ENCODE data around the gene C7orf25.
A peak's percentile ranks its signal among the peaks of the same experiment; 100 is the strongest.

Gene C7orf25

GRCh38 chr7:42945821-42946626 is 34.2 kb upstream of the C7orf25 start:
- H3K9me3 ChIP-seq (ENCODE audit: control insufficient read depth, low read length), result no peaks in the 10 kb centered on the region
- 71 to 93% methylated on average over 1 of the region's 4 CpGs for WGBS, 2 experiments (ENCODE audit: insufficient coverage in 2 of 2)

GRCh38 chr7:42940985-42941847 is 29.3 kb upstream of the C7orf25 start:
- Histone ChIP-seq H3K4me3 (ENCODE audit: extremely low read depth, insufficient read depth, low read length, poor library complexity, severe bottlenecking) (no peak overlapping the region), H3K27ac (ENCODE audit: low read depth, low read length, severe bottlenecking) (no peak overlapping the region), H3K36me3 (ENCODE audit: control insufficient read depth, insufficient read depth, low read length) (peaks cover 25% of the 10 kb centered on the region), H3K4me1 (ENCODE audit: control insufficient read depth, insufficient read depth, low read length, poor library complexity, severe bottlenecking) (no peaks in the 10 kb centered on the region), H3K9me3 (ENCODE audit: control insufficient read depth, low read length) (no peaks in the 10 kb centered on the region)
- 44 to 54% methylated on average over 8 to 10 of the region's 13 CpGs for WGBS, 2 experiments (ENCODE audit: insufficient coverage in 2 of 2)

More at GRCh38 chr7:42945821-42946626, 34.2 kb upstream of the C7orf25 start:
- Histone ChIP-seq H3K27ac (ENCODE audit: low read depth, low read length, severe bottlenecking) (no peak overlapping the region), H3K4me3 (ENCODE audit: extremely low read depth, insufficient read depth, low read length, poor library complexity, severe bottlenecking) (no peak overlapping the region), H3K36me3 (ENCODE audit: control insufficient read depth, insufficient read depth, low read length) (no peaks in the 10 kb centered on the region), H3K4me1 (ENCODE audit: control insufficient read depth, insufficient read depth, low read length, poor library complexity, severe bottlenecking) (no peaks in the 10 kb centered on the region)

GRCh38 chr7:42939457-42940240 is 27.8 kb upstream of the C7orf25 start:
- no peak overlapping the region for H3K27ac ChIP-seq (ENCODE audit: low read depth, low read length, severe bottlenecking)
- no peak overlapping the region for H3K4me3 ChIP-seq (ENCODE audit: extremely low read depth, insufficient read depth, low read length, poor library complexity, severe bottlenecking)
- no peaks in the 10 kb centered on the region for H3K9me3 ChIP-seq (ENCODE audit: control insufficient read depth, low read length)
- WGBS, 2 experiments (ENCODE audit: insufficient coverage in 2 of 2), result 33 to 80% methylated on average over 1 to 3 of the region's 4 CpGs
- H3K4me1 ChIP-seq (ENCODE audit: control insufficient read depth, insufficient read depth, low read length, poor library complexity, severe bottlenecking), result no peaks in the 10 kb centered on the region
- peaks cover 40% of the 10 kb centered on the region for H3K36me3 ChIP-seq (ENCODE audit: control insufficient read depth, insufficient read depth, low read length)

GRCh38 chr7:42935861-42936260 is 24.0 kb upstream of the C7orf25 start:
- 96 to 100% methylated on average over 2 of the region's 5 CpGs for WGBS, 2 experiments (ENCODE audit: insufficient coverage in 2 of 2)
- Histone ChIP-seq H3K4me3 (ENCODE audit: extremely low read depth, insufficient read depth, low read length, poor library complexity, severe bottlenecking) (no peak overlapping the region), H3K36me3 (ENCODE audit: control insufficient read depth, insufficient read depth, low read length) (peaks cover 48% of the 10 kb centered on the region), H3K4me1 (ENCODE audit: control insufficient read depth, insufficient read depth, low read length, poor library complexity, severe bottlenecking) (no peaks in the 10 kb centered on the region), H3K27ac (ENCODE audit: low read depth, low read length, severe bottlenecking) (no peak overlapping the region), H3K9me3 (ENCODE audit: control insufficient read depth, low read length) (no peaks in the 10 kb centered on the region)

GRCh38 chr7:42934291-42934690 is 22.4 kb upstream of the C7orf25 start:
- no peaks in the 10 kb centered on the region for H3K4me1 ChIP-seq (ENCODE audit: control insufficient read depth, insufficient read depth, low read length, poor library complexity, severe bottlenecking)
- 71 to 100% methylated on average over 1 to 2 of the region's 3 CpGs for WGBS, 2 experiments (ENCODE audit: insufficient coverage in 2 of 2)
- H3K36me3 ChIP-seq (ENCODE audit: control insufficient read depth, insufficient read depth, low read length), result peaks cover 46% of the 10 kb centered on the region
- H3K27ac ChIP-seq (ENCODE audit: low read depth, low read length, severe bottlenecking), result no peak overlapping the region
- H3K4me3 ChIP-seq (ENCODE audit: extremely low read depth, insufficient read depth, low read length, poor library complexity, severe bottlenecking), result no peak overlapping the region
- no peaks in the 10 kb centered on the region for H3K9me3 ChIP-seq (ENCODE audit: control insufficient read depth, low read length)

GRCh38 chr7:42932811-42933591 is 21.1 kb upstream of the C7orf25 start:
- Histone ChIP-seq H3K4me1 (ENCODE audit: control insufficient read depth, insufficient read depth, low read length, poor library complexity, severe bottlenecking) (peaks cover under 1% of the 10 kb centered on the region), H3K36me3 (ENCODE audit: control insufficient read depth, insufficient read depth, low read length) (peaks cover 36% of the 10 kb centered on the region), H3K9me3 (ENCODE audit: control insufficient read depth, low read length) (no peaks in the 10 kb centered on the region), H3K4me3 (ENCODE audit: extremely low read depth, insufficient read depth, low read length, poor library complexity, severe bottlenecking) (peak overlapping the region; percentile 92), H3K27ac (ENCODE audit: low read depth, low read length, severe bottlenecking) (peak overlapping the region; percentile 67)
- WGBS, 2 experiments (ENCODE audit: insufficient coverage in 2 of 2), result 0 to 2% methylated on average over 6 to 9 of the region's 17 CpGs

- WGBS, 2 experiments (ENCODE audit: insufficient coverage in 2 of 2), result 0% methylated on average over 43 to 53 of the region's 56 CpGs
- H3K9me3 ChIP-seq (ENCODE audit: control insufficient read depth, low read length), result no peaks in the 10 kb centered on the region
- H3K4me1 ChIP-seq (ENCODE audit: control insufficient read depth, insufficient read depth, low read length, poor library complexity, severe bottlenecking), result peaks cover 3% of the 10 kb centered on the region
- H3K27ac ChIP-seq (ENCODE audit: low read depth, low read length, severe bottlenecking), result peak within 1 kb of the TSS; percentile 75
- peak within 1 kb of the TSS; percentile 92 for H3K4me3 ChIP-seq (ENCODE audit: extremely low read depth, insufficient read depth, low read length, poor library complexity, severe bottlenecking)
- H3K36me3 ChIP-seq (ENCODE audit: control insufficient read depth, insufficient read depth, low read length), result peaks cover 39% of the 10 kb centered on the region
Observed at GRCh38 chr7:42931834-42932651, 20.2 kb upstream of the C7orf25 start, which contains the start of the genes MRPL32 and PSMA2. MRPL32 (plus strand) TSS chr7:42932376; CDS start chr7:42932387, 11 bp downstream. PSMA2 (minus strand) TSS chr7:42932174; CDS start chr7:42932158, 16 bp downstream.

- H3K27ac ChIP-seq (ENCODE audit: low read depth, low read length, severe bottlenecking), result peak overlapping the region; percentile 75
- WGBS, 2 experiments (ENCODE audit: insufficient coverage in 2 of 2), result 0% methylated on average over 6 to 9 of the region's 12 CpGs
- no peaks in the 10 kb centered on the region for H3K9me3 ChIP-seq (ENCODE audit: control insufficient read depth, low read length)
- peak overlapping the region; percentile 92 for H3K4me3 ChIP-seq (ENCODE audit: extremely low read depth, insufficient read depth, low read length, poor library complexity, severe bottlenecking)
- peaks cover 3% of the 10 kb centered on the region for H3K4me1 ChIP-seq (ENCODE audit: control insufficient read depth, insufficient read depth, low read length, poor library complexity, severe bottlenecking)
- peaks cover 37% of the 10 kb centered on the region for H3K36me3 ChIP-seq (ENCODE audit: control insufficient read depth, insufficient read depth, low read length)
Observed at GRCh38 chr7:42931447-42931833, 19.6 kb upstream of the C7orf25 start.

GRCh38 chr7:42930889-42931288 is 19.0 kb upstream of the C7orf25 start:
- 25 to 30% methylated on average over 1 to 2 of the region's 5 CpGs for WGBS, 2 experiments (ENCODE audit: insufficient coverage in 2 of 2)
- Histone ChIP-seq H3K27ac (ENCODE audit: low read depth, low read length, severe bottlenecking) (no peak overlapping the region), H3K4me1 (ENCODE audit: control insufficient read depth, insufficient read depth, low read length, poor library complexity, severe bottlenecking) (peaks cover 3% of the 10 kb centered on the region), H3K9me3 (ENCODE audit: control insufficient read depth, low read length) (no peaks in the 10 kb centered on the region), H3K4me3 (ENCODE audit: extremely low read depth, insufficient read depth, low read length, poor library complexity, severe bottlenecking) (peak overlapping the region; percentile 92), H3K36me3 (ENCODE audit: control insufficient read depth, insufficient read depth, low read length) (peaks cover 38% of the 10 kb centered on the region)
